HepG2 (cell line): Measurements from ENCODE around the gene TBX3.

ENCODE experiments used
- ARHGAP35 ChIP-seq: sonication (generic); formaldehyde crosslinking; IDR thresholded peaks from 2 replicates; pipeline ENCODE4 v1.9.0; 2022; ENCODE audit warnings: mild to moderate bottlenecking, inconsistent platforms, moderate library complexity, missing genetic modification reagents, borderline replicate concordance
- CTCF ChIP-seq: sonication (generic); formaldehyde crosslinking; IDR thresholded peaks from 2 replicates; pipeline ENCODE4 v1.5.0; 2020; ENCODE audit warnings: mild to moderate bottlenecking, missing genetic modification reagents, moderate library complexity
- ISL2 ChIP-seq: sonication (generic); formaldehyde crosslinking; IDR thresholded peaks from 2 replicates; pipeline ENCODE4 v1.5.0; 2020; ENCODE audit warnings: missing genetic modification reagents
- PHF8 ChIP-seq: sonication (generic); formaldehyde crosslinking; IDR thresholded peaks from 2 replicates; pipeline ENCODE4 v1.5.0; 2020; ENCODE audit warnings: missing genetic modification reagents
- SMARCC2 ChIP-seq: fragments of 450-650 bp; IDR thresholded peaks from 2 replicates; pipeline ENCODE4 v1.6.1; 2017; ENCODE audit warnings: antibody characterized with exemption, mild to moderate bottlenecking
- YY1 ChIP-seq: IDR thresholded peaks from 2 replicates; pipeline ENCODE4 v1.6.1; 2011; ENCODE audit warnings: low read length, low read depth, moderate library complexity, mild to moderate bottlenecking; ENCODE audit not compliant: insufficient read depth, insufficient replicate concordance
- ZBTB7B ChIP-seq: sonication (generic); formaldehyde crosslinking; IDR thresholded peaks from 2 replicates; pipeline ENCODE4 v1.4.0; 2020; ENCODE audit warnings: missing genetic modification reagents
- ZNF713 ChIP-seq: sonication (generic); formaldehyde crosslinking; IDR thresholded peaks from 2 replicates; pipeline ENCODE4 v1.4.0; 2020; ENCODE audit warnings: mild to moderate bottlenecking, missing genetic modification reagents
- ZSCAN22 ChIP-seq: sonication (generic); formaldehyde crosslinking; IDR thresholded peaks from 2 replicates; pipeline ENCODE4 v1.4.0; 2020; ENCODE audit warnings: mild to moderate bottlenecking, missing genetic modification reagents
- TF ChIP-seq, protein P1 (sequence below): sonication (generic); formaldehyde crosslinking; IDR thresholded peaks from 2 replicates; pipeline ENCODE4 v1.5.1; 2020; ENCODE audit warnings: mild to moderate bottlenecking, missing genetic modification reagents
- TF ChIP-seq, protein P2 (sequence below): conservative IDR thresholded peaks from 2 replicates; pipeline ENCODE4 v1.6.1; 2018; ENCODE audit warnings: missing genetic modification reagents

DNA sequence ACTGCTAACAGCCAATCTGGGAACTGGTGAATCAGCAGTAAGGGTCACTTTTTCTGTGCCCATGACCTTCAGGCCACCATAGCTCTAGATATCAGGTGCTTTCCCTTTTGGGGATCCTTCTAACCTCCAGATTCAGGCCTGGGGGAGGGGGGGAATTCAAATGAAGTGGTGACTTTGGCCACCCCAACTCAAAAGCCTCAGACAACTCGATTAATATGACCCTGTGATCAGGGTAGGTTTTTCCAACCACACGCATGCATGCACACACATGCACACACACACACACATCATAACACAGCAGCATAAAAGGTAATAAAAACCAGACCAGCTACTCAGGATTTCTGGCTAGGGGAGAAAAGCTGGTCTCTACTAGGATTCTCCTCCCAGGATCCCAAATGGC, 5.3 kb downstream of the TBX3 start:
- TF ChIP-seq SMARCC2, result no peak
- TF ChIP-seq, protein P1, sequence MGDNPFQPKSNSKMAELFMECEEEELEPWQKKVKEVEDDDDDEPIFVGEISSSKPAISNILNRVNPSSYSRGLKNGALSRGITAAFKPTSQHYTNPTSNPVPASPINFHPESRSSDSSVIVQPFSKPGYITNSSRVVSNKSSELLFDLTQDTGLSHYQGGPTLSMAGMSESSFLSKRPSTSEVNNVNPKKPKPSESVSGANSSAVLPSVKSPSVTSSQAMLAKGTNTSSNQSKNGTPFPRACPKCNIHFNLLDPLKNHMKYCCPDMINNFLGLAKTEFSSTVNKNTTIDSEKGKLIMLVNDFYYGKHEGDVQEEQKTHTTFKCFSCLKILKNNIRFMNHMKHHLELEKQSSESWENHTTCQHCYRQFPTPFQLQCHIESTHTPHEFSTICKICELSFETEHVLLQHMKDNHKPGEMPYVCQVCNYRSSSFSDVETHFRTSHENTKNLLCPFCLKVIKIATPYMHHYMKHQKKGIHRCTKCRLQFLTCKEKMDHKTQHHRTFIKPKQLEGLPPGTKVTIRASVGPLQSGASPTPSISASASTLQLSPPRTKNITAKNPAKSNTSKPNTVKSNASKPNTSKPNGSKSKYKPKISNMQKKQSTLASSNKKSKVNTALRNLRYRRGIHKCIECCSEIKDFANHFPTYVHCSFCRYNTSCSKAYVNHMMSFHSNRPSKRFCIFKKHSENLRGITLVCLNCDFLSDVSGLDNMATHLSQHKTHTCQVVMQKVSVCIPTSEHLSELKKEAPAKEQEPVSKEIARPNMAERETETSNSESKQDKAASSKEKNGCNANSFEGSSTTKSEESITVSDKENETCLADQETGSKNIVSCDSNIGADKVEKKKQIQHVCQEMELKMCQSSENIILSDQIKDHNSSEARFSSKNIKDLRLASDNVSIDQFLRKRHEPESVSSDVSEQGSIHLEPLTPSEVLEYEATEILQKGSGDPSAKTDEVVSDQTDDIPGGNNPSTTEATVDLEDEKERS (CRISPR knock-in tag), result no peak
- TF ChIP-seq ZBTB7B (CRISPR knock-in tag), result no peak
- no peak for TF ChIP-seq CTCF
- no peak for TF ChIP-seq ARHGAP35 (CRISPR knock-in tag)
- TF ChIP-seq, protein P2, sequence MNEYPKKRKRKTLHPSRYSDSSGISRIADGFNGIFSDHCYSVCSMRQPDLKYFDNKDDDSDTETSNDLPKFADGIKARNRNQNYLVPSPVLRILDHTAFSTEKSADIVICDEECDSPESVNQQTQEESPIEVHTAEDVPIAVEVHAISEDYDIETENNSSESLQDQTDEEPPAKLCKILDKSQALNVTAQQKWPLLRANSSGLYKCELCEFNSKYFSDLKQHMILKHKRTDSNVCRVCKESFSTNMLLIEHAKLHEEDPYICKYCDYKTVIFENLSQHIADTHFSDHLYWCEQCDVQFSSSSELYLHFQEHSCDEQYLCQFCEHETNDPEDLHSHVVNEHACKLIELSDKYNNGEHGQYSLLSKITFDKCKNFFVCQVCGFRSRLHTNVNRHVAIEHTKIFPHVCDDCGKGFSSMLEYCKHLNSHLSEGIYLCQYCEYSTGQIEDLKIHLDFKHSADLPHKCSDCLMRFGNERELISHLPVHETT (CRISPR knock-in tag), result no peak
- no peak for TF ChIP-seq ISL2 (CRISPR knock-in tag)
- no peak for TF ChIP-seq PHF8 (CRISPR knock-in tag)
- no peak for TF ChIP-seq ZNF713 (CRISPR knock-in tag)
- no peak for TF ChIP-seq YY1
- TF ChIP-seq ZSCAN22 (CRISPR knock-in tag), result no peak
